Measurements from ENCODE around the gene CMTM5. TPM values are rescaled to one million over a fixed set of nuclear protein-coding genes. Genes with fewer than 3 reads are reported as not detected.

CMTM5 gene, protein sequence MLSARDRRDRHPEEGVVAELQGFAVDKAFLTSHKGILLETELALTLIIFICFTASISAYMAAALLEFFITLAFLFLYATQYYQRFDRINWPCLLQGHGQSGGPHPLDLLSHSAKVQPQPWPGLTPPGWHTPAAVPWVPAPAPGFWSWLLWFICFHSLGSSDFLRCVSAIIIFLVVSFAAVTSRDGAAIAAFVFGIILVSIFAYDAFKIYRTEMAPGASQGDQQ
- total RNA-seq: not detected in 2 replicates

DNA sequence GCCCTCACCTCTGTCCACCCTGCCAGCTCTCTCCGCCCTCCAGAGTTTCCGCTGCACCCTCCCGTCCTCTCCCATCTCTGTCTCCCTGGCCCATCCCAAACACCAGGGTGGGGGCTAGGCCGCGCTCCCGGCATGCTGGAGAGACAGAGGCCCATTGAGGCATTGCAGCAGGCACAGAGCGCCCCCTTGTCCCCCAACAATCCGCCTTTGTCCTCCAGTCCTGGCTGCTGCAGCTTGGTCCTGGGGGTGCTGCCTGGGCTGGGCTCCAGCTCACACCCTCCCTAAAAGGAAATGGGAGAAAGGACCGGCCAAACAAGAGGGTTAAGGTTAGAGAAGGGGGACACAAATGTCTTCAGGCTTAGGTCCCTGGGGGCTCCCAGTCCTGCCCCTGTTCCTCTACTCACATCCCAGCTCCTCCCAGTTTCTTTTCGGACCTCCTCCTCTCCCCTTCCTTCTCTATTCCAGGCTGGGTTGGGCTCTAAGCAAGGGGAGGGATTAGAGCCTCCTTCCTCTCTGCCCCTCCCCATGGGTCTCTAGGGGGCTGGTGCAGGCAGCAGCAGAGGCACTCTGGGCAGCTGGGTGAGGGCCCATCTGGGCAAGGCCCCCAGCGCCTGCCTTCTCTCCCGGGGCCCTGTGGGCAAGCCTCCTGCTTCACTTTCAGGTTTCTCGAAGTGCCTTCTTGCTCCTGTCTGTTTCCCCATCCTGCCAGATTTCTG, at the start of gene CMTM5:
TSS of gene CMTM5 (plus strand) at position 565 of the 716 bp plus-strand sequence. CDS start 206 bp downstream, outside the sequence.
- H3K27me3 ChIP-seq (ENCODE audit: control insufficient read depth, insufficient read depth, low read length): no peaks in the 10 kb centered on the region
- no peak for FAIRE-seq
- H3K4me3 ChIP-seq (ENCODE audit: low read depth, low read length): no peak within 1 kb of the TSS
- TF ChIP-seq, protein P1, sequence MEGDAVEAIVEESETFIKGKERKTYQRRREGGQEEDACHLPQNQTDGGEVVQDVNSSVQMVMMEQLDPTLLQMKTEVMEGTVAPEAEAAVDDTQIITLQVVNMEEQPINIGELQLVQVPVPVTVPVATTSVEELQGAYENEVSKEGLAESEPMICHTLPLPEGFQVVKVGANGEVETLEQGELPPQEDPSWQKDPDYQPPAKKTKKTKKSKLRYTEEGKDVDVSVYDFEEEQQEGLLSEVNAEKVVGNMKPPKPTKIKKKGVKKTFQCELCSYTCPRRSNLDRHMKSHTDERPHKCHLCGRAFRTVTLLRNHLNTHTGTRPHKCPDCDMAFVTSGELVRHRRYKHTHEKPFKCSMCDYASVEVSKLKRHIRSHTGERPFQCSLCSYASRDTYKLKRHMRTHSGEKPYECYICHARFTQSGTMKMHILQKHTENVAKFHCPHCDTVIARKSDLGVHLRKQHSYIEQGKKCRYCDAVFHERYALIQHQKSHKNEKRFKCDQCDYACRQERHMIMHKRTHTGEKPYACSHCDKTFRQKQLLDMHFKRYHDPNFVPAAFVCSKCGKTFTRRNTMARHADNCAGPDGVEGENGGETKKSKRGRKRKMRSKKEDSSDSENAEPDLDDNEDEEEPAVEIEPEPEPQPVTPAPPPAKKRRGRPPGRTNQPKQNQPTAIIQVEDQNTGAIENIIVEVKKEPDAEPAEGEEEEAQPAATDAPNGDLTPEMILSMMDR (IDR thresholded peaks at IDR 0.05; ENCODE audit: insufficient read depth, low read length, severe bottlenecking): no peak
- no peak for DNase-seq (ENCODE audit: low read depth)
- no peaks in the 10 kb centered on the region for H3K36me3 ChIP-seq (ENCODE audit: control insufficient read depth, insufficient read depth, low read length)

DNA sequence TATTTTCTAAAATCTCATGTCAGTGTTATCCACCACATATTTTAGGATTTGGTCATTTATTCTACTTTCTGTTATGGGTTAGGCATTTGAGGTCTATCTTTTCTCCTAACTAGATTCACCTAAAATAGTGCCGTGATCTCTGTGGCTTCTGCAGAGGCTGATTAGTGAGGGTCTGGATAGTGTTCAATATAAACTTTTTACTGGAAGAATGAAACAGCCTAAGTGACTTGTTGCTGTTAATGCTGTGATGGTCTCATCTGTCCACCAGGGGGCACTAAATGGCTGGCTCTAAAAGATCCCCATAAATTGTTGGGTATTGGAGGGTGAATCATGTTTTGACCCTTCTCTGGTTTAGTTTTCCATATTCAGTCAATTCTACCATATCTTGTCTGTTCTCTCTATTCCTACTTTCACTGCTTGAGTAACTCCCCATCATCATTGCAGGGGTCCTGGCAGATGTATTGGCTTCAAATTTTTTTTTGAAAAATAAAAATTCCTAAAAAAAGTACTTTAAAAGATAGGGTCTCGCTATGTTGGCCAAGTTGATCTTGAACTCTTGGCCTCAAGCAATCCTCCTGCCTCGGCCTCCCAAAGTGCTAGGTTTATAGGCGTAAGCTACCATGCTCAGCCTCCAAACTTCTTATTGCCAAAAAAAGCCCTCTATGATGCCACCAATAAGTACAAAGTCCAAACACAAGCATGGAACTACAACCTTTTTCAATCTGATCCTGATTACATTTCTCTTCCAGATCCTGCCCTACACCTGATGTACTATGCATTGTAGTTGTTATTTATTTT, 48.7 kb upstream of the CMTM5 start:
- TF ChIP-seq, protein P1 (IDR thresholded peaks at IDR 0.05; ENCODE audit: insufficient read depth, low read length, severe bottlenecking): peak; percentile 74
- Histone ChIP-seq H3K27me3 (ENCODE audit: control insufficient read depth, insufficient read depth, low read length) (no peaks in the 10 kb centered on the region), H3K4me3 (ENCODE audit: low read depth, low read length) (no peak overlapping the region), H3K36me3 (ENCODE audit: control insufficient read depth, insufficient read depth, low read length) (peaks cover 8% of the 10 kb centered on the region)
- peak; percentile 70 for DNase-seq (ENCODE audit: low read depth)
- no peak for FAIRE-seq

DNA sequence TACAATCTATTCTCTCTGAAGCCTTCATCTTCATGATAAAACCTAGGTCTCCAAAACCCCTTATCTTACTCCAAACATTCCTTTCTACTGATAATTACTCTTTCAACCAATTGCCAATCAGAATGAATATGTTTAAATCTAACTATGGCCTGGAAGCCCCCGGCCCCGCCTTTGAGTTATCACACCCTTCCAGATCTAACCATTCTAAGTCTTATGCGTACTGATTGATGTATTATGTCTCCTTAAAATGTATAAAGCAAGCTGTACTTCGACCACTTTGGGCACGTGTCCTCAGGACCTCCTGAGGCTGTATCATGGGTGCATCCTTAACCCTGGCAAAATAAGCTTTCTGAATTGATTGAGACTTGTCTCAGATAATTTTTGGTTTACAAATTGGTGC, 41.2 kb upstream of the CMTM5 start:
- Histone ChIP-seq H3K36me3 (ENCODE audit: control insufficient read depth, insufficient read depth, low read length) (no peaks in the 10 kb centered on the region), H3K27me3 (ENCODE audit: control insufficient read depth, insufficient read depth, low read length) (no peaks in the 10 kb centered on the region), H3K4me3 (ENCODE audit: low read depth, low read length) (no peak overlapping the region)
- no peak for FAIRE-seq
- TF ChIP-seq, protein P1 (IDR thresholded peaks at IDR 0.05; ENCODE audit: insufficient read depth, low read length, severe bottlenecking): no peak
- DNase-seq (ENCODE audit: low read depth): no peak

DNA sequence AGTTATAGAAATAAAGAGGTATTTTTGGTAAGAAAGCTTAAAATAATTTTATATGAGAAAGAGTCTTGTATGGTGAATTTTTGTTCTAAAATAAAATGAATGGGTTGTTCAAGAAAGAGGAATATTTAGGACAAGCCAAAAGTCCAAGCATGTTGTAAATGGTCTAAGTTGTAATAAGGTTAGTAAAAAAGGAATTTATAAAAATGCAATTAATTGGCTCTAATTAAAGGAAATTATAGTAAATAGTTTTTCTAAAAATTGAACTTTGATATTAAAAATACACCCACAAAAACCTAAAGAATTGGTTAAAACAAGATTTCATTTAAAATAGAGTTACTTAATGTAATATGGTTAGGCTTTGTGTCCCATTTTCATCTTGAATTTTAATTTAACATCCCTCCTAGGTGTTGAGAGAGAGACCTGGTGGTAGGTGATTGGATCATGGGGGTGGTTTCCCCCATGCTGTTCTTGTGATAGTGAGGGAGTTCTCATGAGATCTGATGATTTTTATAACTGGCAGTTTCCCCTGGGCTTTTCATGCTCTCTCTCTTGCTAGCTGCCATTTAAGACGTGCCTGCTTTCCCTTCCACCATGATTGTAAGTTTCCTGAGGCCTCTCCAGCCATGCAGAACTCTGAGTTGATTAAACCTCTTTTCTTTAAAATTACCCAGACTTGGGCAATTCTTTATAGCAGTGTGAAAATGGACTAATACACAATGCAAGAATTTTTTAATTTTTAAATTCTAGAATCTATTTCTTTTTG, 37.2 kb upstream of the CMTM5 start:
- no peak for FAIRE-seq
- DNase-seq (ENCODE audit: low read depth): no peak

DNA sequence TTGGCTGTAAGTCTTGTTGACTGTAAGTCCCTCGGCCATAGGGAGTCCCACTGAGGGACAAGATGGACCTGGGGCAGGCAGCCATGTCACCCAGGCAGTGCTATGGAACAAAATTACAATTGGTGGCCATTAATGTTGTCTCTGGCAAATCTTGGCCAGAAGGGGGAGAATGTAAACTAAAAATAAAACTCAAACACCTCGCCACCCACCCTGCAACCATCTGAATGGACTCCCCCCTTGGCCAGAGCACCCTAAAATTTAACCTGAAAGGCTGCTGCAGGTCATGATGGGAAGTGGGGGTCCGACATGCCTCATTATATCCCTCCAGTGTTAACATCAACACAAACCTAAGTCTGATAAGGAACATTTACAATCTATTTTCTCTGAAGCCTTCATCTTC, 32.4 kb upstream of the CMTM5 start:
- Histone ChIP-seq H3K4me3 (ENCODE audit: low read depth, low read length) (no peak overlapping the region), H3K36me3 (ENCODE audit: control insufficient read depth, insufficient read depth, low read length) (no peaks in the 10 kb centered on the region), H3K27me3 (ENCODE audit: control insufficient read depth, insufficient read depth, low read length) (no peaks in the 10 kb centered on the region)
- TF ChIP-seq, protein P1 (IDR thresholded peaks at IDR 0.05; ENCODE audit: insufficient read depth, low read length, severe bottlenecking): no peak
- DNase-seq (ENCODE audit: low read depth) (no peak), FAIRE-seq (no peak)

More for the DNA sequence above, 37.2 kb upstream of the CMTM5 start:
- H3K4me3 ChIP-seq (ENCODE audit: low read depth, low read length): no peak overlapping the region
- H3K36me3 ChIP-seq (ENCODE audit: control insufficient read depth, insufficient read depth, low read length): no peaks in the 10 kb centered on the region
- TF ChIP-seq, protein P1 (IDR thresholded peaks at IDR 0.05; ENCODE audit: insufficient read depth, low read length, severe bottlenecking): no peak
- no peaks in the 10 kb centered on the region for H3K27me3 ChIP-seq (ENCODE audit: control insufficient read depth, insufficient read depth, low read length)

All from bronchial epithelial cell (primary cell).